Subcutaneous adipose tissue (tissue), 4 donors: ENCODE results near the gene CUTA. TPM values are rescaled to one million over a fixed set of nuclear protein-coding genes. Genes with fewer than 3 reads are reported as not detected.

Experiments
- total RNA-seq, 4 donors: library from RNA; depleted of rRNA; stranded (reverse); fragments of >200 nt; gene quantifications; one replicate each; pipeline ENCODE4 v1.1.0, GENCODE V29; 2016
- TF ChIP-seq, protein P1 (sequence below): fragments of 450-650 bp; IDR thresholded peaks from one replicate; pipeline ENCODE4 v1.5.1; 2016; ENCODE audit warnings: low read depth, mild to moderate bottlenecking, control low read depth, antibody characterized with exemption, moderate library complexity

CUTA gene
- total RNA-seq, 4 donors from 2014 or later: 66.7 to 92.6 (median 79.6) TPM

DNA sequence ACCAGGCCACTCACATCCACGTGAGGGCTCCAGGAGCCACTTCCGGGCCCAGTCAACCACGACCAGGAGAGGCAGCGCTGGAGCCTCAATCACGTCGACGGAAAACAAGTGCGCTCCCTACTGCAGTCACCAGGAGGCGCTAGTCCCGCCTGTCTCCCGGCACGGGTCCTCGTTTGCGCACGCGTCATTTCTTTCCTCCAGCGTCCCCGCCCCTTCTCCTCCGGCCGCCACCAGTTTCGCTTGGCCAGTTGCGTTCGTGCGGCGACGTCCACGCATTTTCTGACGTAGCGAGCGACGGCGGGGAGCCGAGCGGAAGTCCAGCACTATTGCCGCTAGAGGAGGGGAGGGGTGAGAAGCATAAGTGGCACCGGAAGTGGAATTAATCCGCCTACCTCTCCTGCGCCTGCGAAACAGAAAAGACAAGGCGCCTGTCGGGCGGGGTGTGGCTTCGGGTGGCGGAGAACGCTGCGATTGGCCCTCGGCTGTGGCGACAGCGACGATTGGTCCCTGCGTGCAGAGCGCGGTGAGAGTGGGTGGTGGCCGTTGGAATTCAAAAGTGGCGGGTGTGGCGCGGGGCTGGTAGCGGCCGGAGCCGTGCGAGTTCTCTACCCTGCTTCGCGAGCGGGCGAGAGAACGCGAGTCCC, 26.5 kb downstream of the CUTA start, which contains the start of gene KIFC1:
Gene KIFC1 (plus strand): TSS at position 546 of the 644 bp plus-strand sequence. CDS start 163 bp downstream, outside the sequence.
- TF ChIP-seq, protein P1, sequence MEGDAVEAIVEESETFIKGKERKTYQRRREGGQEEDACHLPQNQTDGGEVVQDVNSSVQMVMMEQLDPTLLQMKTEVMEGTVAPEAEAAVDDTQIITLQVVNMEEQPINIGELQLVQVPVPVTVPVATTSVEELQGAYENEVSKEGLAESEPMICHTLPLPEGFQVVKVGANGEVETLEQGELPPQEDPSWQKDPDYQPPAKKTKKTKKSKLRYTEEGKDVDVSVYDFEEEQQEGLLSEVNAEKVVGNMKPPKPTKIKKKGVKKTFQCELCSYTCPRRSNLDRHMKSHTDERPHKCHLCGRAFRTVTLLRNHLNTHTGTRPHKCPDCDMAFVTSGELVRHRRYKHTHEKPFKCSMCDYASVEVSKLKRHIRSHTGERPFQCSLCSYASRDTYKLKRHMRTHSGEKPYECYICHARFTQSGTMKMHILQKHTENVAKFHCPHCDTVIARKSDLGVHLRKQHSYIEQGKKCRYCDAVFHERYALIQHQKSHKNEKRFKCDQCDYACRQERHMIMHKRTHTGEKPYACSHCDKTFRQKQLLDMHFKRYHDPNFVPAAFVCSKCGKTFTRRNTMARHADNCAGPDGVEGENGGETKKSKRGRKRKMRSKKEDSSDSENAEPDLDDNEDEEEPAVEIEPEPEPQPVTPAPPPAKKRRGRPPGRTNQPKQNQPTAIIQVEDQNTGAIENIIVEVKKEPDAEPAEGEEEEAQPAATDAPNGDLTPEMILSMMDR: no peak

DNA sequence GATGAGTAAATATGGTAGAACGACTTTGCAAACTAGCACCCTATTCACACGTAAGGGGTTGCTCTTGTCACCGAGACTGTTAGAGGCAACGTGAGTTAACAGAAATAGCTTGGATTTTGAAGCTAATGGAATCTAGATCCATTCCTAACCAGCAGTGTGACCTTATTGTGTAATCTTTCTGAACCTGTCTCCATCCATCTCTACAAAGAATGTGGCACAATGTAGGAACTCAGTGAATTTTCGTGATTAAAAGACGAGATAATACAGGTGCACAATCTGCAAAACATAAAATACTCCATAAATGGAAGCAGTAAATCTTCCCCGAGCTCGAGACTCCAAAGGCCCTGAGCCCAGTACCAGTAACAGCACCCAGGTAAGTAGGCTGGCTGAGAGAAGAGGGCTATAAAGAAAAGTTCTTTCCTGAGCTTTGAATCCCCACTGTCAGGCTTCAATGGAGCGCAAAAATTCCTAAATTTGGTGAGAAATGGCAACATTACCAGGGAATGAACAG, 27.1 kb downstream of the CUTA start:
- TF ChIP-seq, protein P1: no peak

DNA sequence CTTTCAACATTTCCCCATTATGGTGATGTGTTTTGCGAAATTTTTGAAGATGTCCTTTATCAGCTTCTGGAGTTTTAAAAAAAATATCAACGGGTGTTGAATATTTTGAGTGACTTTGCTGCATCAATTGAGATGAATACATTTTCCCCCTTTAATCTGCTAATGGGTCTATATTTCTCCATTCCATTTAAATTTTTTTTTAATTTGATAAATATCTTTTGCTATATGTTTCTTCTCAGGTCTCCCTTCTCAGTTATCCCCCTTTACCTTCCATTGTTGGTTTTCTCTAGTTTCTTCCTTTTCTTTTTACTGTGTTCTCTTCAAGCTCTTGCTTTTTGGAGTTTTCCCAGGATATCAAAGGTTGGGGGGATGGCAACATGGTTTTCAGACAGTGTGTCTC, 27.7 kb downstream of the CUTA start:
- TF ChIP-seq, protein P1: no peak

DNA sequence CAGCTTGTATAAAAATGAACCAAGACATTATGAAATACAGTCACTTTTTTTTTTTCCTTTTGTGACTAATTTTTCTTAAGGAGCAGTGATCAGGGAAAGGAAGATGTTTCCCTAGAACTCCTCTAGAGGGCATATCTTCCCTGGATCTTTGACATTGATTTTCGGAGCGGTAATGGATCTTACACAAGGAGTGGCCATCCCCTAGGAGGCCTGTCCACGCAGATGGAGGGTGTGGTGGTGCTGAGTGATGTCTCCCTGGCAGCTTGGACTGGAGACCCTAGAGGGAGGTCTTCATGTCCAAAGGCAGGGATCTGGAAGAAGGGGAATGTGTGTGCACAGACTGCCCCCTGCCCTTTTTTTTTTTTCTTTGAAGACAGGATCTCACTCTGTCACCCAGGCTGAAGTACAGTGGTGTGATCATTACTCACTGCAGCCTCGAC, 33.3 kb downstream of the CUTA start:
- TF ChIP-seq, protein P1: no peak

DNA sequence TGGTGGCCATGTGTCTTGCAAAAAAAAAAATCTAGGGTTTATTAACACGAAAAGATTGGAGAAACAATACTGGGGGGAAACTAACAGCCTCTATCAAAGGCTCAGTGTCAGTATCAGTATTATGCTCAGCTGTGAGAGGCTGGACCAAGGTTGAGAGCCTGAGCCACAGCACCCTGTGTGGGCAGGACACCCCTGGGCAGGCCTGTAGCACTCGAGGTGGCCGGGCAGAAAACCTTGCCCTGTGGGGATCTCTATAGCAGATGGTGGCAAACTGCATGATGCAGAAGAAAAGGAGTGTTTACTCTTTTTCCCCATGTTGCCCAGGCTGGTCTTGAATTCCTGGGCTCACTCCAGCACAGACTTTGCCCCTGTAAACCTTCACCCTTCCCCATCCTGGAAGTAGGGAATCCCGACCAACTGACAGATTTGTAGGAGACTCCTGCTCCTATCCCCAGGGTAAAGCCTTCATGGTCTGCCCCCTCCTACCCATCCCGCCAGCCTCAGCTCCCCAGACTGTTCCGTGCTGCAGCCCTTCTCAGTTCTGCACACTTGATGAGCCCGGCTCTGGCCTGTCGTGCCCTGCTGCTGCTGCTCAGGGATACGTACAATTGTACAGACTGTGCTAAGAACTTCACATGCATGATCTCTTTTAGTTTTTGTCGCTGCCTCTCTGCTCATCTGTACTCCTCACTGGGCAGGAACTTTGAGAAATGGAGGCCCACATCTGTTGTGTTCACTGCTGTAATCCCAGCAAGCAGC, 34.3 kb downstream of the CUTA start:
- TF ChIP-seq, protein P1: no peak

DNA sequence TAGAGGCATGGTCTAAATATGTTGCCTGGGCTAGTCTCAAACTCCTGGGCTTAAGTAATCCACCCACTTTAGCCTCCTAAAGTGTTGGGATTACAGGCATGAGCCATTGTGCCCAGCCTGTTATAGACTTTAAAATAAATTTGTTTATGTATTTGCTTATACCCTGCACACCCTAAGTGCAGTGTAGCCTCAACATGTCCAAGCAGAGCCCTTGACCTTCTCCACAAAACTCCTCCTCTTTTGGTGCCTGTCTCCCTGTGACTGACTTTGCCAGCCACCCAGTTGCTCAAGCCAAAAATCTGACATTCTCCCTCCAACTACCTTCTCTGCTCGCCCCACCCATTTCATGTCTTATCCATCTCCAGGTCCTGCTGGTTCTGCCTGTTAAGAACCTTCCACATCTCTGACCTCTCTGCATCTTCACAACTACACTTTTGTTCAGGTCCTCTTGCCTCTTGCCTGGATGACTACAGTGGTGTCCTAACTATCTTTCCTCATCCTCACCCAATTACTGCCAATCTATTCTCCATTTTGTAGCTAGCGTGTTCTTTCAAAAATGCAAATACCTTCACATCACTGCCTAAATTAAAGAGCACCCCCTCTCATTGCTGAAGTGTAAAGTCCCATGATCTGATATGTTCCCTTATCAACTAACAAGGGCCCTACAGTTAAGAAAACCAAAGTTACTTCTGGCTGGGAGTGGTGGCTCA, 37.5 kb downstream of the CUTA start:
- TF ChIP-seq, protein P1: no peak

DNA sequence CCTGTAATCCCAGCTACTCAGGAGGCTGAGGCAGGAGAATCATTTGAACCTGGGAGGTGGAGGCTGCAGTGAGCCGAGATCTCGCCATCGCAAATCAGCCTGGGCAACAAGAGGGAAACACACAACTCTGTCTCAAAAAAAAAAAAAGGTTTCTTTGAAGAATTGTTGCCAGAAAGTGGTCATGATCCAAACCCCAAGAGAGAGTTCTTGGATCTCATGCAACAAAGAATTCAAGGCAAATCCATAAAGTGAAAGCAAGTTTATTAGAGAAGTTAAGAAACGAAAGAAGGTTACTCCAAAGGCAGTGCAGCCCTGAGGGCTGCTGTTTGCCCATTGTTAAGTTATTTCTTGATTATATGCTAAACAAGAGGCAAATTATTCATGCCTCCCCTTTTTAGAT, 40.7 kb downstream of the CUTA start:
- TF ChIP-seq, protein P1: no peak
